Motor neuron (in vitro differentiated cells): ENCODE data around the gene TNFRSF13B. TPM values are rescaled to one million over a fixed set of nuclear protein-coding genes. Genes with fewer than 3 reads are reported as not detected.
A peak's percentile ranks its signal among the peaks of the same experiment; 100 is the strongest.
"Not testable (repeated sequence)": the region's sequence is repeated elsewhere in the genome, so short reads cannot be mapped to it uniquely, and the experiment has no call there.

ENCODE experiments used
- ATAC-seq, 8 experiments: fragments of 200-7000 bp; cut with Tn5 transposase; replicated peaks in 6 of 8; 2 replicates each; pipeline ENCODE4 v1.8.0; 2021; ENCODE audit warnings: mild to moderate bottlenecking in 8 of 8, moderate library complexity in 8 of 8
- H3K27ac ChIP-seq, 2 donors: fragments of 250-450 bp; sonication (Bioruptor Pico); 2 replicates each; pipeline ENCODE4 v1.9.0; 2021; ENCODE audit warnings: antibody characterized with exemption in 2 of 2, mild to moderate bottlenecking in 2 of 2, moderate library complexity in 1 of 2
- H3K4me1 ChIP-seq, 2 donors: fragments of 250-450 bp; sonication (Bioruptor Pico); replicated peaks in 1 of 2; 2 replicates each; pipeline ENCODE4 v1.6.1; 2021; ENCODE audit warnings: antibody characterized with exemption in 2 of 2, mild to moderate bottlenecking in 2 of 2, moderate library complexity in 1 of 2
- H3K4me3 ChIP-seq, 5 donors: fragments of 250-450 bp; sonication (Bioruptor Pico); 2 replicates each; pipeline ENCODE4 v1.9.0; 2021; ENCODE audit warnings: antibody characterized with exemption in 5 of 5, mild to moderate bottlenecking in 5 of 5, moderate library complexity in 4 of 5
- WGBS, 10 experiments: fragments of 450-650 bp; shearing (Covaris generic); methylation state at CpG; one replicate each; pipeline ENCODE4 v1.0.0; 2022; 5-methylcytosine and 5-hydroxymethylcytosine counted together
- in situ Hi-C, 9 experiments: fragments of 400-800 bp; cut with MboI; loops; one replicate each; pipeline ENCODE4 v1.15.0; 2021; ENCODE audit warnings: low sequenced_read_pairs in 9 of 9, low pct_unique_long_range_greater_than_20kb in 2 of 9; ENCODE audit not compliant: unreplicated experiment in 9 of 9
- total RNA-seq, 8 experiments: library from RNA; unstranded; fragments of 300-600 nt; gene quantifications; 2 replicates each; pipeline versions ENCODE4 v1.2.3 to v1.2.4, GENCODE V29; 2022

Gene TNFRSF13B
- total RNA-seq, 8 experiments from 2014 or later: 0.09 to 1.00 (median 0.41) TPM; not detected in 4

- peak in 3 of 8 experiments; percentile 50 to 99 (median 94) for ATAC-seq
- Histone ChIP-seq H3K4me1 (no peaks in the 10 kb centered on the region), H3K4me3 (no peak overlapping the region), H3K27ac (no peak overlapping the region)
- in situ Hi-C loops: no loop called here
- WGBS, 10 experiments: 0 to 50% (median 22%) methylated on average over 1 to 2 of the region's 2 CpGs; no CpG with 5 or more reads in 3 of the 10 experiments
Observed at GRCh38 chr17:16905593-16906191, 66.2 kb downstream of the TNFRSF13B start.

- 0% methylated on average over 1 of the region's 3 CpGs; no CpG with 5 or more reads in 9 of the 10 experiments for WGBS, 10 experiments
- ATAC-seq: not testable (repeated sequence)
Observed at GRCh38 chr17:16903070-16903469, 68.8 kb downstream of the TNFRSF13B start.

GRCh38 chr17:16900288-16900882 lies 71.5 kb downstream of the TNFRSF13B start:
- Histone ChIP-seq H3K27ac (no peak overlapping the region), H3K4me3 (no peak overlapping the region), H3K4me1 (no peaks in the 10 kb centered on the region)
- no peak for ATAC-seq
- in situ Hi-C loops: no loop called here
- WGBS, 10 experiments: 0 to 100% (median 60%) methylated on average over 1 to 2 of the region's 2 CpGs; no CpG with 5 or more reads in 3 of the 10 experiments

More at GRCh38 chr17:16903070-16903469, 68.8 kb downstream of the TNFRSF13B start:
- in situ Hi-C loops, H3K27ac ChIP-seq, H3K4me3 ChIP-seq, H3K4me1 ChIP-seq: not testable (repeated sequence)

- H3K27ac ChIP-seq, in situ Hi-C loops, H3K4me3 ChIP-seq, H3K4me1 ChIP-seq, ATAC-seq: not testable (repeated sequence)
- 75 to 81% methylated on average over 2 of the region's 10 CpGs; no CpG with 5 or more reads in 8 of the 10 experiments for WGBS, 10 experiments
Observed at GRCh38 chr17:16897211-16897896, 74.6 kb downstream of the TNFRSF13B start.

GRCh38 chr17:16896235-16896634 lies 75.7 kb downstream of the TNFRSF13B start:
- WGBS, 10 experiments: 70 to 100% (median 91%) methylated on average over 1 to 6 of the region's 8 CpGs; no CpG with 5 or more reads in 2 of the 10 experiments
- H3K27ac ChIP-seq, H3K4me1 ChIP-seq, ATAC-seq, H3K4me3 ChIP-seq, in situ Hi-C loops: not testable (repeated sequence)

- H3K4me3 ChIP-seq, ATAC-seq, H3K4me1 ChIP-seq, H3K27ac ChIP-seq, in situ Hi-C loops: not testable (repeated sequence)
- 78 to 100% (median 97%) methylated on average over 1 to 8 of the region's 19 CpGs; no CpG with 5 or more reads in 4 of the 10 experiments for WGBS, 10 experiments
Observed at GRCh38 chr17:16893527-16893926, 78.4 kb downstream of the TNFRSF13B start.

GRCh38 chr17:16892876-16893454 lies 79.0 kb downstream of the TNFRSF13B start:
- H3K27ac ChIP-seq, H3K4me3 ChIP-seq, in situ Hi-C loops, H3K4me1 ChIP-seq, ATAC-seq: not testable (repeated sequence)
- 100% methylated on average over 1 of the region's 20 CpGs; no CpG with 5 or more reads in 9 of the 10 experiments for WGBS, 10 experiments

- WGBS, 10 experiments: 60 to 94% (median 76%) methylated on average over 1 to 3 of the region's 5 CpGs; no CpG with 5 or more reads in 6 of the 10 experiments
- ATAC-seq: no peak
- Histone ChIP-seq H3K4me1 (no peaks in the 10 kb centered on the region), H3K4me3 (no peak overlapping the region), H3K27ac (no peak overlapping the region)
- in situ Hi-C loops: no loop called here
Observed at GRCh38 chr17:16889088-16889465, 82.8 kb downstream of the TNFRSF13B start.

Other genes with a start within 250 kb of the TNFRSF13B start
- gene MPRIP, start 70.3 kb upstream of the TNFRSF13B start, total RNA-seq: 100 to 1,000 TPM in 3 of 8 experiments, 10 to 100 TPM in 5; 35.0 to 136 (median 91.5) TPM
- gene PLD6, start 234.2 kb upstream of the TNFRSF13B start, total RNA-seq: 10 to 100 TPM in 2 of 8 experiments, 1 to 10 TPM in 6; 1.9 to 18.2 (median 4.8) TPM